ENCODE results near the gene FKTN. TPM values are rescaled to one million over a fixed set of nuclear protein-coding genes. Genes with fewer than 3 reads are reported as not detected.

FKTN gene
- total RNA-seq, 1 donor from 2014 or later: 57.7 TPM

DNA sequence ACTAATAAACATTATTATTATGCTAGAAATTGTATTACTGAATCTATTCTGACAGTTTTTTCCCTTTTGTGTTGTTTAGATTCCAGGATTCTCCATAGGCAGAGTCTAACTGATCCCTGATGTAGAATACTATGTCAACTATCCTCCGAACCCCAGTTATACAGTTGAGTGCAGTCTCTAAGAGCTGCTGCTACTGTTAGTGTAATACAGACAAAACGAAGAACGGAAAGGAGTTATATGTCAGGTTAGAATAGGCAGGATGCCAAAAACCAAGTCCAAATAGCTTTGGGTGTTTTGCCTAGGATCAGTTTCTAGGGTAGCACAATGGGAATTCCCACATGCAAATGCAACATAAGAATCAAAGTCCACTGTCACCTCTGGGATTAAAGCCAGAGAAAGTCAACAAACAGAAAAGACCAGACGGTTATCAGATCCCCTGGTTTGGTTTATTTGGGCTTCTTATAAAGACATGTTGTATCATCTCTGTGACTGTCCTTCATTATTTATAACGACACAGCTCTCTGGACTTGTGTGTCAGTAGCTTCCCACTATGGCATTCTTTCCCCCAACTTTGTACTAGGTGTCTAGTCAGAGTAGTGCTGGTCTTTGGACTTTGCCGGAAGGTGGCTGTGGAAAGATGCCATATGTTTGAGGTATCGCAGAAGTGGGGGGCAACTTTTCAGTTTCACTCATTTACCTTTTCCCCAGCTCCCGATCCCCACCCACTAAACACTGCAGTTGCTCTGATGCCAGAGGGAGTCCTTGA, 121.5 kb downstream of the FKTN start:
- no peak overlapping the region for H3K4me3 ChIP-seq
- H3K4me1 ChIP-seq: peaks cover 36% of the 10 kb centered on the region
- peaks cover 3% of the 10 kb centered on the region for H3K27me3 Mint-ChIP-seq (ENCODE audit: insufficient read depth, low read depth)
- H3K9me3 ChIP-seq (ENCODE audit: low read depth): no peaks in the 10 kb centered on the region
- TF ChIP-seq, protein P1, sequence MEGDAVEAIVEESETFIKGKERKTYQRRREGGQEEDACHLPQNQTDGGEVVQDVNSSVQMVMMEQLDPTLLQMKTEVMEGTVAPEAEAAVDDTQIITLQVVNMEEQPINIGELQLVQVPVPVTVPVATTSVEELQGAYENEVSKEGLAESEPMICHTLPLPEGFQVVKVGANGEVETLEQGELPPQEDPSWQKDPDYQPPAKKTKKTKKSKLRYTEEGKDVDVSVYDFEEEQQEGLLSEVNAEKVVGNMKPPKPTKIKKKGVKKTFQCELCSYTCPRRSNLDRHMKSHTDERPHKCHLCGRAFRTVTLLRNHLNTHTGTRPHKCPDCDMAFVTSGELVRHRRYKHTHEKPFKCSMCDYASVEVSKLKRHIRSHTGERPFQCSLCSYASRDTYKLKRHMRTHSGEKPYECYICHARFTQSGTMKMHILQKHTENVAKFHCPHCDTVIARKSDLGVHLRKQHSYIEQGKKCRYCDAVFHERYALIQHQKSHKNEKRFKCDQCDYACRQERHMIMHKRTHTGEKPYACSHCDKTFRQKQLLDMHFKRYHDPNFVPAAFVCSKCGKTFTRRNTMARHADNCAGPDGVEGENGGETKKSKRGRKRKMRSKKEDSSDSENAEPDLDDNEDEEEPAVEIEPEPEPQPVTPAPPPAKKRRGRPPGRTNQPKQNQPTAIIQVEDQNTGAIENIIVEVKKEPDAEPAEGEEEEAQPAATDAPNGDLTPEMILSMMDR (IDR thresholded peaks at IDR 0.05): no peak
- TF ChIP-seq EZH2phosphoT487 (IDR thresholded peaks at IDR 0.05) (no peak), EZH2 (IDR thresholded peaks at IDR 0.05) (no peak)
- H3K4me2 ChIP-seq: no peak overlapping the region
- no peak overlapping the region for H3K9ac ChIP-seq
- H3K27ac ChIP-seq: no peak overlapping the region
- no peak overlapping the region for H3K27ac Mint-ChIP-seq
- H3F3A ChIP-seq (ENCODE audit: low read depth): peaks cover 36% of the 10 kb centered on the region
- H3K27me3 ChIP-seq: peaks cover 67% of the 10 kb centered on the region
- no peaks in the 10 kb centered on the region for H3K79me2 ChIP-seq (ENCODE audit: low read depth)
- no peak for DNase-seq (ENCODE audit: low spot score)
- peaks cover 42% of the 10 kb centered on the region for H3K4me1 Mint-ChIP-seq
- peaks cover 9% of the 10 kb centered on the region for H3K9me3 Mint-ChIP-seq
- H2AFZ ChIP-seq (replicated peaks): no peak overlapping the region
- H4K20me1 ChIP-seq (ENCODE audit: low read depth): peaks cover 7% of the 10 kb centered on the region
- H3K36me3 ChIP-seq: no peaks in the 10 kb centered on the region
- peaks cover 2% of the 10 kb centered on the region for H3K36me3 Mint-ChIP-seq
- no peak overlapping the region for H3K4me3 Mint-ChIP-seq

DNA sequence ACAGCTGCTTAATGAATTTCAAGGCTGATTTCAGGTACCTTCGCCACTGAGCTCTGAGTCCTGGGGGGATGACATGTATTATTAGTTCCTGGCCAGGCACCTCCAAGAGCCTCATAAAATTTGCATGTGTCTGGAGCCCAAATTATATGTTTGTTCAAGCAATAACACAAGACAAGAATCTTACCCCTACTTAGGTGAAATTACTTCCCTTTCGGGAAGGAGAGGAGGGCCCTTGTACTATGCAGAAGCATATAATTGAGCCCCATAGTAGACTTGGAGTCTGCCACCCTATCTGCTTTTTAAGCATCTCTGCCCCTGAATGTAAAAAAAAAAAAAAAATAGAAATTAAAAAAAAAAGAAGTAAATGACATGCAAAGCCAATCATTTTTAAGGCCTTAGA, 123.4 kb downstream of the FKTN start:
- no peak for DNase-seq (ENCODE audit: low spot score)
- no peak overlapping the region for H3K4me3 ChIP-seq
- peaks cover 7% of the 10 kb centered on the region for H4K20me1 ChIP-seq (ENCODE audit: low read depth)
- no peaks in the 10 kb centered on the region for H3K36me3 ChIP-seq
- H3K9me3 ChIP-seq (ENCODE audit: low read depth): no peaks in the 10 kb centered on the region
- H3K4me3 Mint-ChIP-seq: no peak overlapping the region
- H3K4me1 ChIP-seq: peaks cover 23% of the 10 kb centered on the region
- H3K9ac ChIP-seq: no peak overlapping the region
- H3K4me1 Mint-ChIP-seq: peaks cover 32% of the 10 kb centered on the region
- no peaks in the 10 kb centered on the region for H3K27me3 Mint-ChIP-seq (ENCODE audit: insufficient read depth, low read depth)
- H3K79me2 ChIP-seq (ENCODE audit: low read depth): no peaks in the 10 kb centered on the region
- no peak overlapping the region for H3K4me2 ChIP-seq
- peaks cover 9% of the 10 kb centered on the region for H3K9me3 Mint-ChIP-seq
- peaks cover 2% of the 10 kb centered on the region for H3K36me3 Mint-ChIP-seq
- peaks cover 23% of the 10 kb centered on the region for H3F3A ChIP-seq (ENCODE audit: low read depth)
- no peak overlapping the region for H3K27ac ChIP-seq
- peaks cover 50% of the 10 kb centered on the region for H3K27me3 ChIP-seq
- TF ChIP-seq EZH2 (IDR thresholded peaks at IDR 0.05) (no peak), EZH2phosphoT487 (IDR thresholded peaks at IDR 0.05) (no peak)
- TF ChIP-seq, protein P1 (IDR thresholded peaks at IDR 0.05): no peak
- H2AFZ ChIP-seq (replicated peaks): no peak overlapping the region
- no peak overlapping the region for H3K27ac Mint-ChIP-seq

DNA sequence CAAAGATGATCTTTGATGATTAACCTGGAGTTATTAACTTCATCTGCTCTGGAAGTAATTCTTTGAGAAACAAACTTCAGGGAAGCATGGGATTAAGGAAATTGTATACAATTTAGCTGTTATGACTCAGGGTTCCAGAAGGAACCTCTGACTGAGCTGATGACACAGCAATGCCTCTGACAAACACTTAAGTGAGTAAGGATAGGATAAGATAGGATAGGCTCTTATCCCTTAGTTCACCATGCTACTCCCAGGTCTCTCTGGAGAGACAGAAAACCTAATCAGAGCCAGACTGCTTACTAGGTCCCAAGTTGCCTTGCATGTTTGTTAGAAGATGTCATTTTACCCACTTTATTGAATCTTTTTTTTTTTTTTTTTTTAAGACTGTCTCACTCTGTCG, 123.8 kb downstream of the FKTN start:
- no peaks in the 10 kb centered on the region for H3K27me3 Mint-ChIP-seq (ENCODE audit: insufficient read depth, low read depth)
- H2AFZ ChIP-seq (replicated peaks): no peak overlapping the region
- H3K4me2 ChIP-seq: no peak overlapping the region
- H3K4me1 ChIP-seq: peaks cover 22% of the 10 kb centered on the region
- H3K27me3 ChIP-seq: peaks cover 50% of the 10 kb centered on the region
- no peak for DNase-seq (ENCODE audit: low spot score)
- peaks cover 28% of the 10 kb centered on the region for H3K4me1 Mint-ChIP-seq
- H3K9me3 ChIP-seq (ENCODE audit: low read depth): no peaks in the 10 kb centered on the region
- H3K4me3 Mint-ChIP-seq: no peak overlapping the region
- no peak overlapping the region for H3K9ac ChIP-seq
- H3K9me3 Mint-ChIP-seq: peaks cover 9% of the 10 kb centered on the region
- H3K36me3 Mint-ChIP-seq: peaks cover 2% of the 10 kb centered on the region
- no peak overlapping the region for H3K4me3 ChIP-seq
- no peaks in the 10 kb centered on the region for H3K79me2 ChIP-seq (ENCODE audit: low read depth)
- peaks cover 7% of the 10 kb centered on the region for H4K20me1 ChIP-seq (ENCODE audit: low read depth)
- no peak overlapping the region for H3K27ac Mint-ChIP-seq
- H3K27ac ChIP-seq: no peak overlapping the region
- TF ChIP-seq EZH2phosphoT487 (IDR thresholded peaks at IDR 0.05): no peak
- TF ChIP-seq EZH2 (IDR thresholded peaks at IDR 0.05): no peak
- TF ChIP-seq, protein P1 (IDR thresholded peaks at IDR 0.05): no peak
- H3K36me3 ChIP-seq: no peaks in the 10 kb centered on the region
- H3F3A ChIP-seq (ENCODE audit: low read depth): peaks cover 19% of the 10 kb centered on the region
